ENCODE measurements around the gene CRELD1. TPM values are rescaled to one million over a fixed set of nuclear protein-coding genes. Genes with fewer than 3 reads are reported as not detected.
A peak's percentile ranks its signal among the peaks of the same experiment; 100 is the strongest.

The CRELD1 gene
- total RNA-seq, 1 donor from 2014 or later: 22.7 TPM

DNA sequence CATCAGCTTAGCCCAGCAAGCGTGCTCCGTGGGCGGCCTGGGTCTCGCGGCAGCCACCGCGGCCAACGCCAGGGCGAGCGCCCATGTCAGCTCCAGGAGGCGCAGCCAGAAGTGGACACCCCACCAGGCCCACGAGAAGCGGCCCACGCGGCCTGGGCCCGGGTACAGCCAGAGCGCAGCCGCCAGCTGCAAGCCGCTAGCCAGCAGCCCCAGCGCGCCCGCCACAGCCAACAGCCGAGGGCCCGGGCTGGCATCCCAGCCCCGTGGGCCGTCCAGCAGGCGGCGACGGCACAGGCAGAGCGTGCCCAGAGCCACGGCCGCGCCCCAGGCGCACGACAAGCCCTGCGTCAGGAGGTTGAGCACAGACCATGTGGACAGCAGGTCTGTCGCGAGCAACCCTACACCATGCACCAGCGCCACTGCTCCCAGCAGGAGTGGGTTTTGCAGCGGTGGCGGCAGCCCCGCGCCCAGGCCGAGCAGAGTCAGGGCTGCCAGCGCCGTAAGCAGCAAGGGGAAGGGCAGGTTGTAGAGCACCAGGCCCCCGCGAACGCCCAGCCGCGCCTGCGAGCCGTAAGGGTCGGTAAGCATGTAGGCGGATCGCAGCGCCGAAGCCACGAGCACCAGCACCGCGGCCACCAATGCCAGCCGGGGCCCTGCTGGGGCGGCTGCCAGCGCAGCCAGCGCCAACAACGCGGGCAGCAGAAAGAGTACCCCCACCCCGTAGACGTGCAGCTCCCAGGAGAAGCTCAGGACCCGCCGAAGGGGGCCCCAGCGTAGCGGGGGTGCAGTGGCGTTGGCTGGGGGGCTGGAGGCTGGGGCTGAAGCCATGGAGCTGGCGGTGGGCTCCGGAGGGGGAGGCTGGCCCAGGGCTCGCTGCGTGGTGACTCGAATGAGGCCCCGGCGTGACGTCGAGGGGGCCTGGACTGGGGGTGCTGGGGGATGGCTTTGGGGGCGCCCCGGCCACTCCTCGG, 13.7 kb downstream of the CRELD1 start:
- Mint-ChIP-seq H3K36me3 (ENCODE audit: low read depth) (peaks cover 17% of the 10 kb centered on the region), H3K27me3 (no peaks in the 10 kb centered on the region), H3K27ac (no peak overlapping the region), H3K9me3 (no peaks in the 10 kb centered on the region), H3K4me1 (peaks cover 16% of the 10 kb centered on the region), H3K4me3 (no peak overlapping the region)
- intact Hi-C loops (cut with micrococcal nuclease): loop anchor here (5.0 kb wide), 1 partner anchor 55 kb away; the partner anchor contains the start of gene JAGN1
- no peak for DNase-seq

DNA sequence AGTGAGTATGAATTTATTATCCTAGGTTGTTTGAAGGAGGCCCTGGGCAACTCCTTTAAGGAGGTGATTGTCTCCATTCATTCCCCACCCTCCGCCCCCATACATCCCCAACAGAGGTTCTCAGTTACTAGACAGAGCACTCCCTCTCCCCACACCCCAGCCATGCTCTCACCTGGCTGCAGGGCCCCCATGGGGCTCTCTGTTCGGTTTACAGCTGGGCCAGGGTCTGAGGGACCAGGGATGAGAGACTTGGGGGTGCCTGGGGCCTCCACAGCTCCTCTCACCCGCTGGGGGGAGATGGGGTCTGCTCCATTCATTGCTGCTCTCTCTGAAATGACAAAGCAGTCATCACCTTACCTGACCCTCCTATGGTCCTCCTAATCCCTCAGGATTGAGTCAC, 15.0 kb downstream of the CRELD1 start:
- intact Hi-C loops (cut with micrococcal nuclease): loop anchor here (5.0 kb wide), 1 partner anchor 56 kb away; the partner anchor contains the start of gene JAGN1
- peaks cover 11% of the 10 kb centered on the region for H3K36me3 Mint-ChIP-seq (ENCODE audit: low read depth)
- H3K9me3 Mint-ChIP-seq: no peaks in the 10 kb centered on the region
- no peak overlapping the region for H3K4me3 Mint-ChIP-seq
- peaks cover 16% of the 10 kb centered on the region for H3K4me1 Mint-ChIP-seq
- no peak overlapping the region for H3K27ac Mint-ChIP-seq
- no peaks in the 10 kb centered on the region for H3K27me3 Mint-ChIP-seq
- DNase-seq: no peak

DNA sequence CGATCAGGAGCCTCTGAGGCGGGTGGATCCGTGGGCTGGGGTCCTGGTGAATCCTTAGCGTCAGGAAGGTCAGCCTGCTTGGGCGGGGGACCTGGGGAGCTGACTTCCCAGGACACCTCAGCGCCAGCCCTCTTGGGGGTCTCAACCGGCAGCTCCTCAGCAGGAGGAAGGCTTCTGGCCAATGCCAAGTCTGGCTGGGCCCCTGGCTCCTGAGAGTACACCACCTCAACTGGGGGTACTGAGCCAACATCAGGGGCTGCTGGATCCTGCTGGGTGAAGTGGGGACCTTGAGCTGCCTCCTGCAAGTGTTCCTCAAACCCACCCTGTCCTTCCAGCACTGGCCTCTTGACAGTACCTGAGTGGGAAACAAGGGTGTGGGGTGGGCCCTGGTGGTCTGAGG, 15.5 kb downstream of the CRELD1 start:
- intact Hi-C loops (cut with micrococcal nuclease): loop anchor here (5.0 kb wide), 1 partner anchor 57 kb away; the partner anchor contains the start of gene JAGN1
- Mint-ChIP-seq H3K36me3 (ENCODE audit: low read depth) (peaks cover 10% of the 10 kb centered on the region), H3K4me3 (no peak overlapping the region), H3K27me3 (no peaks in the 10 kb centered on the region), H3K9me3 (no peaks in the 10 kb centered on the region), H3K27ac (no peak overlapping the region), H3K4me1 (peaks cover 16% of the 10 kb centered on the region)
- no peak for DNase-seq

DNA sequence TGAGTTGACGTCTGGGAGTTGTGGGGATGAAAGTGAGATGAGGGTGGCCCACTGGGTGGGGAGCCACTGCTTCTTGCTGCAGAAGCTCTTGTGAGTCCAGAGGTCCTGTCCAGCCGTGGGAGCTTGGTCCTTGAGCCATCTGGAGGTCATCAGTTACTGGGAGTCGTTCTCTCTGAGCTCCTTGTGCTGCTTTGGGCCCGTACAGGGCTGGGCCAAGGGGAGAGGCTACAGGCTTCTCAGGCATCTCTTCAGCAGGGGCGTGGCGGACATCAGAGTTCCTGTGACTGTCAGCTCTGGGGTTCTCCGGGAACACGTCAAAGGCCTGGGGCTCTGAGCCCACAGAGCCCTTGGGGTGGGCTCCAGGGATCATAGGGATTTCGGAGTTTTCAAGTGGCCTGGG, 16.0 kb downstream of the CRELD1 start:
- Mint-ChIP-seq H3K27me3 (no peaks in the 10 kb centered on the region), H3K36me3 (ENCODE audit: low read depth) (peaks cover 7% of the 10 kb centered on the region), H3K4me1 (peaks cover 16% of the 10 kb centered on the region), H3K9me3 (no peaks in the 10 kb centered on the region), H3K4me3 (no peak overlapping the region), H3K27ac (no peak overlapping the region)
- DNase-seq: no peak
- intact Hi-C loops (cut with micrococcal nuclease): loop anchor here (5.0 kb wide), 2 partner anchors 57 to 107 kb away; partner anchors contain the start of genes JAGN1 and RPUSD3

DNA sequence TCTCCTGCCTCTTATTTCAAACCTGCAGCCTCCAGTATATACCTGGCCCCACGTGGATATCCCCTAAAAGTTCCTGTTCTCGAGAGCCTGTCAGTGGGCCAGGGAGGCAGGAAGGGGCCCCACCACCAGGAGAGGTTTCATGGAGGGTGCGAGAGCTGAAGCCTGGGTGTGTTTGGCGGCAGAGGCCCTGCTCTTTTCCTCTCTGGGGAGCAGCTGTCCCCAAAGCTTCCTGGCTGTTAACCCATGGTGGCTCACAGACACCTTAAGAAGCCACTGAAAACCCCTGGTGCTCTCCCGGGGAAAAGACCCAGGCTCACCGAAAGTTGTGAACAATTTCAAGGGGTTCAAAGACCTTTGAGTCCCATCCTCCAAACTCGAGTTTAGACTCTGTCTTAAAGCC, 17.5 kb downstream of the CRELD1 start:
- H3K4me1 Mint-ChIP-seq: peaks cover 14% of the 10 kb centered on the region
- no peak for DNase-seq
- H3K36me3 Mint-ChIP-seq (ENCODE audit: low read depth): peaks cover 4% of the 10 kb centered on the region
- no peaks in the 10 kb centered on the region for H3K27me3 Mint-ChIP-seq
- H3K4me3 Mint-ChIP-seq: peak overlapping the region; percentile 83
- peak overlapping the region; percentile 68 for H3K27ac Mint-ChIP-seq
- no peaks in the 10 kb centered on the region for H3K9me3 Mint-ChIP-seq
- intact Hi-C loops (cut with micrococcal nuclease): loop anchor here (5.0 kb wide), 1 partner anchor 109 kb away; the partner anchor contains the start of gene RPUSD3

DNA sequence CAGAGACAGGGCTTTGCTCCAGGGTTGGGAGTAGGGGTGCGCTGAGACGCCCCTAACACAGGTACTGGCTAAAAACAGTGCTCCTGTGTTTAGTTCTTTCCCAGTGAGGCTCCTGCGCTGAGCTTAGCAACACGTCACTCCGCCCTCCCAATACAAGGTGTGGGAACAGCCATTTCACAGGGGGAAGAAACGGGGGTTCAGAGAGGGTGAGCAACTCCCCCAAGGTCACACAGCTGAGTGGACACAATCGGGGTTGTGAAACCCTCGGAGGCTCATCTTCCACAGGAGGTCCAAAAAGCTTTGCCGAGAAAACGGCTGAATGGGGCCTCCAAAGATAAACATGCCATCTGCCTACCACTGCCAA, 17.9 kb downstream of the CRELD1 start:
- peak overlapping the region; percentile 68 for H3K27ac Mint-ChIP-seq
- intact Hi-C loops (cut with micrococcal nuclease): loop anchor here (5.0 kb wide), 1 partner anchor 109 kb away; the partner anchor contains the start of gene RPUSD3

DNA sequence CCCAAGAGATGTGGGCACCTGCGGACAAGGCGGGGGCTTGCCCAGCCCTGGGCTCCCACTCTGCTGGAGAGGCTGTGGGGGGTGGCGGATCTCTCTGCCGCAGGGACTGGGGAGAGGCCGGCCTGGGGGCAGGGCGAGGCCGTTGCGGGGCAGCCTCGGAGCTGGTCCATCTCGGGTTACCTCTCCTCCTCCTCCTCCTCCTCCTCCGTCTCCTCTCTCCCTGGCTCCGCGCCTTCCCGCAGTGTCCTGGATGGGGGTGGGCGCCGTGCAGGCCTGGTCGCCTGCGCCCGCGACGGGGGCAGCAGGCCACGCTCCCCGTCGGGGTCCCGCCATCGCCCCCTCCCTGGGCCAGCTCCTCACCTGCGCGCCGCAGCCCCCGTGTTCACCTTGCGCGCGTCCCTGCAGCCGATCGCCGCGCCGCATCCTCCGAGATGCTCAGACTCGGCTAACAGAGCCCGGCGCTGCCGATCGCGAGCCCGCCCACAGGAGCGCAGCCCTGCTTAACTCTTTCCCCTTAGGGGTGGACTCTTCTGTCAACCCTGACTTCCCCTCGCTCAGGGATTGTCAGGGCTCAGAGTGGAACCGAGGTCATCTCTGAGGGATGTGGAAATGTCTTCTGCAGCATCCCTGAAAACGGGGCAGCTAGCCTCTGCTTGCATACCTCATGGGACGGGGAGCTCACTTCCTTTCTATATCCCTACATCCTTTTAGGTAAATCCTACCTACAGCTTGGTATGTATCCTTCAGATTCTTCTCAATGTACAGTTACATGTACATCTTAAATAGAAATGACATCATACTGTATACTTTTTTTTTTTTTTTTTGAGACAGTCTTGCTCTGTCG, 18.6 kb downstream of the CRELD1 start, which contains the start of gene PRRT3:
Gene PRRT3, minus strand, starts transcription at position 447 of the 844 bp plus-strand sequence. CDS start 2,293 bp downstream, outside the sequence.
- Mint-ChIP-seq H3K36me3 (ENCODE audit: low read depth) (peaks cover 2% of the 10 kb centered on the region), H3K4me1 (peaks cover 12% of the 10 kb centered on the region), H3K4me3 (peak within 1 kb of the TSS; percentile 83), H3K27ac (peak within 1 kb of the TSS; percentile 68), H3K27me3 (no peaks in the 10 kb centered on the region), H3K9me3 (no peaks in the 10 kb centered on the region)
- DNase-seq: peak; percentile 90
- intact Hi-C loops (cut with micrococcal nuclease): loop anchor here (5.0 kb wide), 1 partner anchor 110 kb away; the partner anchor contains the start of gene RPUSD3

More for the DNA sequence above, 17.9 kb downstream of the CRELD1 start:
- no peaks in the 10 kb centered on the region for H3K9me3 Mint-ChIP-seq
- peaks cover 12% of the 10 kb centered on the region for H3K4me1 Mint-ChIP-seq
- no peaks in the 10 kb centered on the region for H3K27me3 Mint-ChIP-seq
- peaks cover 2% of the 10 kb centered on the region for H3K36me3 Mint-ChIP-seq (ENCODE audit: low read depth)
- peak overlapping the region; percentile 83 for H3K4me3 Mint-ChIP-seq
- no peak for DNase-seq

DNA sequence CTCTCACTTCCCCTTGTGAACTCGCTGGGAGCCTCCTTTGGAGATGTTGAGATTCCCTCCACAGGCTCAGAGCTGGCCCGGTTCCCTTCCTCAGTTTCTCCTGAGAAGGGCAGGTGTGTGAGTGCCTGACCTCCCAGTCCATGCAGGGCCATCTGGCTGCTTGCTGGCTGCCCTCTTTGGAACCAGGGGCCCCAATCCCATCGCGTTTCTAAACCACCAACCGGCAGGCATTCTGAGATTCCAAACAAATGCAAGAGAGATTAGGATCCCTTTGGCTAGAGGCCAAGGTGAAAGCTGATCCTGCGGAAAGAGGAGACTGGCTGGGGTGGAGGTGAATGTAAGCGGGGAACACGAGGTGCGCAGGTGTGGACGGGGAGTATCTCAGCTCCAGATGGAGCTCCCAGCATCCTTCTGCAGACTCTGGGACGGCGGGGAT, 21.5 kb downstream of the CRELD1 start:
- Mint-ChIP-seq H3K4me3 (no peak overlapping the region), H3K4me1 (peaks cover 12% of the 10 kb centered on the region), H3K27ac (no peak overlapping the region), H3K9me3 (no peaks in the 10 kb centered on the region), H3K27me3 (no peaks in the 10 kb centered on the region), H3K36me3 (ENCODE audit: low read depth) (peaks cover 2% of the 10 kb centered on the region)
- DNase-seq: no peak
- intact Hi-C loops (cut with micrococcal nuclease): no loop called here

DNA sequence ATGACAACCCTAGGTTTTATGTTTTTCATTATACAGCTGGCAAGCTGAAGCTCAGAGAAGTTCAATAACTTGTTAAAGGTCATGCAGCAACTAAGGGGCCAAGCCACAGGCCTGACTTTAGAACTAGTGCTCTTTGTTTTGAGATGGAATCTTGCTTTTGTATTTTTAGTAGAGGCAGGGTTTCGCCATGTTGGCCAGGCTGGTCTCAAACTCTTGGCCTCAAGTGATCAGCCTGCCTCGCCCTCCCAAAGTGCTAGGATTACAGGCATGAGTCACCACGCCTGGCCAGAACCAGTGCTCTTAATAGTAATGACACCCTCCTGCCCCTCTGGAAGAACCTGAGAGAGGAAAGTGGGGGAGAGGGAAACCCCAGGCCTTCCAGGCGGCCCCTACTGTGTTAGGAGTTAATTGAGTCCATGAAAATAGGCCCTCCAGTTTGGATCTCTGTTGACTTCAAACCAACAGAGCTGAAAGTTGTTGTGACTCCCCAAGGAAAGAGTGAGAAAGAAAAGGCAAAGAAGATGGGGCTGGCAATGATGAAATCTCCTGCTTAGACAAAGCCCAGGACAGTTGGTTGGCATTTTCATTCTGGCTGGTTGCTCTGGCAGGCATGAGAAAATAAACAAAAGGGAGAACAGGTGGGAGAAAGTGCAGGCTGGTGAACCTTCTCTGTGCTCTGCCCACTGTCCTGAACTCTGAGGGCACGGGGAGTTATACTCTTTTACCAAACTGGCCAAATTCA, 22.1 kb downstream of the CRELD1 start:
- no peak for DNase-seq
- H3K27me3 Mint-ChIP-seq: no peaks in the 10 kb centered on the region
- peak overlapping the region; percentile 26 for H3K27ac Mint-ChIP-seq
- peaks cover 12% of the 10 kb centered on the region for H3K4me1 Mint-ChIP-seq
- no peak overlapping the region for H3K4me3 Mint-ChIP-seq
- no peaks in the 10 kb centered on the region for H3K9me3 Mint-ChIP-seq
- intact Hi-C loops (cut with micrococcal nuclease): no loop called here
- no peaks in the 10 kb centered on the region for H3K36me3 Mint-ChIP-seq (ENCODE audit: low read depth)

DNA sequence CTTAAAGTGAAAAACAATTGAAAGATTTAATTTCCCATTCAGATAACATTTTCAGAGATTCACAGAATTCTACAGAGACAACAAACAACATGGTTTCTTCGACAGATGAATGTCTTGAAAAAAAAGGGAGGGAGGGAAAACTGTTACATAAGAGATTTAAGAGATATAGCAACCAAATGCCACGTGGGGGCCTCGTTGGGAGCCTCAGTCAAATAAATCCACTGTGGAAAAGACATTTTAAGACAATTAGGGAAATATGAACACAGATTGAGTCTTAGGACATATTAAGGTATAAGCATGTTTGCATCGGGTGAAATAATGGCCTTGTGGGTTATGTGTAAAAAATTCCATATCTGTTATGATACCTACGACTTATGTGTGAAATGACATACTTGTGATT, 23.6 kb downstream of the CRELD1 start:
- Mint-ChIP-seq H3K9me3 (no peaks in the 10 kb centered on the region), H3K27me3 (no peaks in the 10 kb centered on the region), H3K27ac (no peak overlapping the region), H3K4me3 (no peak overlapping the region), H3K36me3 (ENCODE audit: low read depth) (no peaks in the 10 kb centered on the region), H3K4me1 (peaks cover 2% of the 10 kb centered on the region)
- intact Hi-C loops (cut with micrococcal nuclease): no loop called here
- DNase-seq: no peak

DNA sequence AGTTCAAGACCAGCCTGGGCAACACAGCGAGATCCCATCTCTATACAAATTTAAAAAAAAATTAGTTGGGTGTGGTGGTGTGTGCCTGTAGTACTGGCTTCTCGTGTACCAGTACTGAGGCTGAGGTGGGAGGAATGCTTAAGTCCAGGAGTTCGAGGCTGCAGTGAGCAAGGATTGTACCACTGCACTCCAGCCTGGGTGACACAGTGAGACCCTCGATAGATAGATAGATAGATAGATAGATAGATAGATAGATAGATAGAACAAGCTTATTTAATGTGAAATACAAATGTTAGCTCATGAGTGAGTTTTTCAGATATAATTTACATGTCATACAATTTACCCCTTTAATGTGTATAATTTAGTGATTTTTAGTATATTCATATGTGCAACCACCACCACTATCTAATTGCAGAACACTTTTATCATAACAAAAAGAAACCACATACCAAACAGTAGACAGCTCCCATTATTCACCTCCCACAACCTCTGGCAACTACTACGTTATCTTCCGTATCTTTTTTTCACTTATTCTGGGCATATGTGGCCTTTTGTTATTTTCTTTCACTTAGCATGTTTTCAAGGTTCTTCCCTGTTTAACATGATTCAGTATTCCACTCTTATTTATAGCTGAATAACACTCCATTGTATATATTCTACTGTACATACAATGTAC, 31.7 kb downstream of the CRELD1 start:
- intact Hi-C loops (cut with micrococcal nuclease): no loop called here
- Mint-ChIP-seq H3K4me3 (no peak overlapping the region), H3K27ac (no peak overlapping the region), H3K27me3 (no peaks in the 10 kb centered on the region), H3K36me3 (ENCODE audit: low read depth) (peaks cover 36% of the 10 kb centered on the region), H3K4me1 (no peaks in the 10 kb centered on the region), H3K9me3 (no peaks in the 10 kb centered on the region)
- DNase-seq: no peak

DNA sequence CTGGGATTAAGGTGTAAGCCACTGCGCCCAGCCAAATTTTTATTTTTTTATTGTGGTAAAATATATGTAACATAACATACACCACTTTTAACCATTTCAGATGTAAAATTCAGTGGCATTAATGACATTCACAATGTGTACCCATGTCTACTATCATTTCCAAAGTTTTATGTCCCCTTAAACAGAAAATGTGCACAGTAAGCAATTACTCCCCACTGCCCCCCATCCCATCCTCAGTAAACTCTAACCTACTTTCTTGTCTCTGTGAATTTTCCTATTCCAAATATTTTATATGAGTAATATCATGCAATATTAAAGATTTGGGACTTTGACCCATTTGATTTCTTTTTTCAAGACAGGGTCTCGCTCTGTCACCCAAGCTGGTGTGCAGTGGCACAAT, 33.2 kb downstream of the CRELD1 start:
- no peak for DNase-seq
- H3K27ac Mint-ChIP-seq: no peak overlapping the region
- peaks cover 47% of the 10 kb centered on the region for H3K36me3 Mint-ChIP-seq (ENCODE audit: low read depth)
- no peaks in the 10 kb centered on the region for H3K4me1 Mint-ChIP-seq
- no peaks in the 10 kb centered on the region for H3K9me3 Mint-ChIP-seq
- intact Hi-C loops (cut with micrococcal nuclease): no loop called here
- no peaks in the 10 kb centered on the region for H3K27me3 Mint-ChIP-seq
- H3K4me3 Mint-ChIP-seq: no peak overlapping the region
